Neural crest cell (in vitro differentiated cells): ENCODE data around the gene KCNJ4. TPM values are rescaled to one million over a fixed set of nuclear protein-coding genes. Genes with fewer than 3 reads are reported as not detected.

Experiments
- DNase-seq: peaks from one replicate; pipeline ENCODE4 v3.0.0; 2021; ENCODE audit warnings: low read depth, mixed read lengths, low spot score
- H3K27ac Mint-ChIP-seq: one replicate; pipeline ENCODE4 v1.8.0; 2021; ENCODE audit warnings: mild to moderate bottlenecking, mixed read lengths; ENCODE audit not compliant: unreplicated experiment
- H3K27me3 Mint-ChIP-seq: 2 replicates; pipeline ENCODE4 v1.8.0; 2021; ENCODE audit warnings: low read depth, mild to moderate bottlenecking, mixed read lengths
- H3K36me3 Mint-ChIP-seq: 2 replicates; pipeline ENCODE4 v1.8.0; 2021; ENCODE audit warnings: low read depth, mild to moderate bottlenecking, mixed read lengths
- H3K4me1 Mint-ChIP-seq: 2 replicates; pipeline ENCODE4 v1.8.0; 2021; ENCODE audit warnings: mixed read lengths
- H3K4me3 Mint-ChIP-seq: one replicate; pipeline ENCODE4 v1.8.0; 2021; ENCODE audit warnings: mild to moderate bottlenecking, mixed read lengths
- H3K9me3 Mint-ChIP-seq: 2 replicates; pipeline ENCODE4 v1.8.0; 2021; ENCODE audit warnings: mixed read lengths
- total RNA-seq: library from RNA; stranded (reverse); gene quantifications from 2 replicates; pipeline ENCODE4 v1.2.1, GENCODE V29; 2021
- TF ChIP-seq, protein P1 (sequence below): fragments of 200-600 bp; sonication (generic); conservative IDR thresholded peaks from 2 replicates; pipeline ENCODE4 v1.5.0; 2021; ENCODE audit warnings: antibody characterized with exemption, mild to moderate bottlenecking

KCNJ4 gene
- total RNA-seq, 1 donor from 2014 or later, result 4.4 TPM

DNA sequence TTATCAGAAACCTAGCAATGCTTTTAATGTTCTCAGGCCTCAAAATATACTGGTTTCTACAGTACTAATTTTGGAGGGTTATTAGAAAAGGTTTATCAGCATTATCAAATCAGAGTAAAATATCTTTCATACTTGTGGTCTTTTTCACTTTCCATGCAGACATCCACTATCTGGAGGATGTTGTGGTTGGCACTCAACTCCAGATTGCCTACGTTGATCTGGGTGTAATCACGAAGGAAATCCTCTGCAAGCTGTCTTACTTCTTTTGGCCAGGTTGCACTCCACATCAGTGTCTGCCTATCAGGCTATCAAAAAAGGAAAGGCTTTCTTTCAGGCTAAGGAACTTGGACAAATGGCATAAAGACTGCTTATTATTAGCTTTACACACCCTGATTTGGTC lies 39.5 kb upstream of the KCNJ4 start:
- Mint-ChIP-seq H3K36me3 (peaks cover 45% of the 10 kb centered on the region), H3K9me3 (no peaks in the 10 kb centered on the region), H3K4me1 (peaks cover 17% of the 10 kb centered on the region)

DNA sequence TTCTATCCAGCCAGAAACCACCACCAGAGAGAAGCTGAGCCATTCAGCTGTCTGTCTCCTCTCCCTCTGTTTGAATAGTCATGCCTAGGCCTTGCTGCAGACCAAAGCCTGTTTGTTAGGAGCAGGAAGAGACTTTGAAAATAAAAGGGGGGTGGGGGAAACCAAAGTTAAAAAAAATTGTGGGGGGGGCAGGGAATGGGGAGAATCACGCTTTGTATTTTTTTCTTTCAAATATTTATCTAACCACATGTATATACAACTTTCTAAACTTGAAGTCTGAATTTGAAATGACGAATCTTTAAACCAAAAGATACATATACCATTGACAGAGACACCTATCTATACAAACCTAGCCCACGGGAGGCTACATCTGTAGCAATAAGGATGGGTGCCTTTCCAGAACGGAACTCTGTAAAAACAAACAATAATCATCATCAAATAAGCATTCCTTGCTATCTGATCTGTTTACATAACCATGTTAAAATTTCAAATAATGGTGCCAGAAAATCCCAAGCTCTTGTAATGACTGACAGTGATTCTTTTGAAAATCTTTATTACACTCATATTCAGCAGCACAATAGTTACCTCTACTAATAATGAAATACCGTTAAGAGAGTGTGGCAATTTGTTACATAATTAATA lies 36.8 kb upstream of the KCNJ4 start:
- peaks cover 39% of the 10 kb centered on the region for H3K36me3 Mint-ChIP-seq
- H3K27ac Mint-ChIP-seq, result no peak overlapping the region
- H3K4me3 Mint-ChIP-seq, result no peak overlapping the region

More for the DNA sequence above, 39.5 kb upstream of the KCNJ4 start:
- no peak overlapping the region for H3K4me3 Mint-ChIP-seq
- H3K27ac Mint-ChIP-seq, result no peak overlapping the region
- DNase-seq, result no peak
- TF ChIP-seq, protein P1, sequence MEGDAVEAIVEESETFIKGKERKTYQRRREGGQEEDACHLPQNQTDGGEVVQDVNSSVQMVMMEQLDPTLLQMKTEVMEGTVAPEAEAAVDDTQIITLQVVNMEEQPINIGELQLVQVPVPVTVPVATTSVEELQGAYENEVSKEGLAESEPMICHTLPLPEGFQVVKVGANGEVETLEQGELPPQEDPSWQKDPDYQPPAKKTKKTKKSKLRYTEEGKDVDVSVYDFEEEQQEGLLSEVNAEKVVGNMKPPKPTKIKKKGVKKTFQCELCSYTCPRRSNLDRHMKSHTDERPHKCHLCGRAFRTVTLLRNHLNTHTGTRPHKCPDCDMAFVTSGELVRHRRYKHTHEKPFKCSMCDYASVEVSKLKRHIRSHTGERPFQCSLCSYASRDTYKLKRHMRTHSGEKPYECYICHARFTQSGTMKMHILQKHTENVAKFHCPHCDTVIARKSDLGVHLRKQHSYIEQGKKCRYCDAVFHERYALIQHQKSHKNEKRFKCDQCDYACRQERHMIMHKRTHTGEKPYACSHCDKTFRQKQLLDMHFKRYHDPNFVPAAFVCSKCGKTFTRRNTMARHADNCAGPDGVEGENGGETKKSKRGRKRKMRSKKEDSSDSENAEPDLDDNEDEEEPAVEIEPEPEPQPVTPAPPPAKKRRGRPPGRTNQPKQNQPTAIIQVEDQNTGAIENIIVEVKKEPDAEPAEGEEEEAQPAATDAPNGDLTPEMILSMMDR, result no peak
- no peaks in the 10 kb centered on the region for H3K27me3 Mint-ChIP-seq

GRCh38 chr22:38490915-38491314 lies 35.9 kb upstream of the KCNJ4 start:
- Mint-ChIP-seq H3K9me3 (no peaks in the 10 kb centered on the region), H3K27ac (no peak overlapping the region), H3K4me1 (peaks cover 17% of the 10 kb centered on the region), H3K27me3 (no peaks in the 10 kb centered on the region), H3K36me3 (peaks cover 42% of the 10 kb centered on the region), H3K4me3 (no peak overlapping the region)
- DNase-seq, result no peak
- TF ChIP-seq, protein P1, result no peak

More for the DNA sequence above, 36.8 kb upstream of the KCNJ4 start:
- peaks cover 17% of the 10 kb centered on the region for H3K4me1 Mint-ChIP-seq
- no peaks in the 10 kb centered on the region for H3K9me3 Mint-ChIP-seq
- no peaks in the 10 kb centered on the region for H3K27me3 Mint-ChIP-seq
- DNase-seq, result no peak
- TF ChIP-seq, protein P1, result no peak

DNA sequence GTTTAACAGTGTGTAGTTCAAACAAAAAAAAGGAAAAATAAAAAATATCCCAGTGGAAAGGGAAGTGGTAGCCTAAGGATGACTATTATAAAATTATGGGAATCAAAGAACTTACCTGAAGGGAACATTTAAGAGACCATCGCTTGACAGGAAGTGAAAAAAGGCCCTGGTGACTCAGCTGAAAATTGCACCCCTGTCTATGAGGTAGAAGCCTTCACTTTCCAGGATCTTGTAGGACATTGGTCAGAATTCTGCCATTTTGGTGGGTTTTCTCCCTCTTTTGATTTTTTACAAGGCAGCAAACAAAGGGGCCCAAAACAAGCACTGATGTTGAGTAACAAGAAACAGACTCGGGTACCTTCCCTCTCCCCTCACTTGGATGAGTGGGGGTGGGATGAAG lies 35.5 kb upstream of the KCNJ4 start:
- H3K27me3 Mint-ChIP-seq, result no peaks in the 10 kb centered on the region
- H3K4me3 Mint-ChIP-seq, result no peak overlapping the region
- no peaks in the 10 kb centered on the region for H3K9me3 Mint-ChIP-seq
- peaks cover 17% of the 10 kb centered on the region for H3K4me1 Mint-ChIP-seq
- peaks cover 46% of the 10 kb centered on the region for H3K36me3 Mint-ChIP-seq
- DNase-seq, result no peak
- H3K27ac Mint-ChIP-seq, result no peak overlapping the region
- TF ChIP-seq, protein P1, result no peak

GRCh38 chr22:38489561-38490145 lies 34.7 kb upstream of the KCNJ4 start:
- Mint-ChIP-seq H3K27me3 (no peaks in the 10 kb centered on the region), H3K9me3 (no peaks in the 10 kb centered on the region), H3K4me1 (peaks cover 14% of the 10 kb centered on the region), H3K36me3 (peaks cover 46% of the 10 kb centered on the region), H3K4me3 (no peak overlapping the region), H3K27ac (peak overlapping the region; percentile 44)
- TF ChIP-seq, protein P1, result no peak
- no peak for DNase-seq
